OCI-LY3 (cell line): ENCODE measurements around the gene PPEF2.

Source experiments
- CTCF ChIP-seq: fragments of 200-600, 300-600 bp; sonication (generic); IDR thresholded peaks from 2 replicates; pipeline ENCODE4 v1.5.1; 2014; ENCODE audit warnings: antibody characterized with exemption, low read length, low read depth
- EZH2phosphoT487 ChIP-seq: fragments of 200-600 bp; shearing (Covaris generic); IDR thresholded peaks from 2 replicates; pipeline ENCODE4 v1.6.1; 2018; ENCODE audit warnings: antibody characterized with exemption, mixed run types, low read depth

GRCh38 chr4:75919920-75920319, 17.7 kb upstream of the PPEF2 start:
- TF ChIP-seq EZH2phosphoT487 (no peak), CTCF (no peak)
